ENCODE measurements around the gene TPGS1. TPM values are rescaled to one million over a fixed set of nuclear protein-coding genes. Genes with fewer than 3 reads are reported as not detected.
A peak's percentile ranks its signal among the peaks of the same experiment; 100 is the strongest.

TPGS1 gene
- 11.5 and 14.9 TPM in 2 replicates for total RNA-seq (2022)
- percentile 51 among the genes with signal in this experiment for Bru-seq, nascent RNA
- BruChase-seq, experiment 1, labeled RNA remaining after a 2-hour chase: percentile 50 among the genes with signal in this experiment
- BruChase-seq, experiment 2, labeled RNA remaining after a 6-hour chase: percentile 51 among the genes with signal in this experiment
- long read RNA-seq, transcript TPGS1-201 (2 exons, 1,114 nt): major isoform, 62 of 63 reads
- long read RNA-seq, partial matches to known transcripts: 0 of 63 reads
- long read RNA-seq, other reads (novel, unspliced or antisense): 1 of 63 reads

GRCh38 chr19:507286-508203, at the start of gene TPGS1:
Gene TPGS1, plus strand, starts transcription at chr19:507497. Its CDS starts 10 bp downstream, at chr19:507507.
- no peaks in the 10 kb centered on the region for H3K27me3 ChIP-seq (replicated peaks; ENCODE audit: control insufficient read depth, insufficient read depth, low read length)
- H3K27me3 Mint-ChIP-seq (ENCODE audit: insufficient read depth, unreplicated experiment): no peaks in the 10 kb centered on the region
- ChIA-PET CTCF (interaction anchor here (0.6 to 1.6 kb wide), 11 partner anchors 10 to 213 kb away, joined by 3 to 28 read pairs (median 6); partner anchors contain the start of genes CDC34 and RNF126), POLR2A (interaction anchor here (0.6 to 1.5 kb wide), 3 partner anchors 10 to 25 kb away, joined by 5 to 9 read pairs (median 8); partner anchors contain the start of gene CDC34)
- H3K36me3 ChIP-seq (ENCODE audit: control insufficient read depth, insufficient read depth, low read length): no peaks in the 10 kb centered on the region
- H3K4me1 Mint-ChIP-seq (ENCODE audit: low read depth, unreplicated experiment): peaks cover 8% of the 10 kb centered on the region
- H3K27ac Mint-ChIP-seq (ENCODE audit: unreplicated experiment): peak within 1 kb of the TSS; percentile 99
- TF ChIP-seq CTCF (IDR thresholded peaks at IDR 0.05; ENCODE audit: insufficient read depth in 1 of 2, low read depth in 1 of 2, low read length in 1 of 2, severe bottlenecking in 1 of 2, unreplicated experiment in 1 of 2): no peak
- peak within 1 kb of the TSS; percentile 80 for H3K4me3 ChIP-seq (ENCODE audit: low read depth, low read length)
- H3K4me1 ChIP-seq: peaks cover 10% of the 10 kb centered on the region; the same call in 1 of the 2 replicates
- H3K9me3 Mint-ChIP-seq (ENCODE audit: unreplicated experiment): no peaks in the 10 kb centered on the region
- peak; percentile 78 to 80 for DNase-seq
- no peaks in the 10 kb centered on the region for H3K9me3 ChIP-seq
- peak within 1 kb of the TSS; percentile 82 for H3K4me3 Mint-ChIP-seq (ENCODE audit: unreplicated experiment)
- intact Hi-C loops (cut with micrococcal nuclease; ENCODE audit: unreplicated experiment): loop anchor here (1.0 to 2.0 kb wide), 2 partner anchors 18 to 25 kb away; no protein-coding TSS in a partner anchor
- BruUV-seq (replicated peaks): TSS peak; percentile 40
- peaks cover 26% of the 10 kb centered on the region for H3K36me3 Mint-ChIP-seq (ENCODE audit: insufficient read depth, unreplicated experiment)

GRCh38 chr19:457636-458035, 49.7 kb upstream of the TPGS1 start:
- no peaks in the 10 kb centered on the region for H3K4me1 Mint-ChIP-seq (ENCODE audit: low read depth, unreplicated experiment)
- POLR2A ChIA-PET: no interaction called here
- no peak overlapping the region for H3K4me3 ChIP-seq (ENCODE audit: low read depth, low read length)
- no peaks in the 10 kb centered on the region for H3K9me3 ChIP-seq
- H3K9me3 Mint-ChIP-seq (ENCODE audit: unreplicated experiment): no peaks in the 10 kb centered on the region
- H3K36me3 ChIP-seq (ENCODE audit: control insufficient read depth, insufficient read depth, low read length): no peaks in the 10 kb centered on the region
- no TSS peak for BruUV-seq (replicated peaks)
- no peaks in the 10 kb centered on the region for H3K27me3 ChIP-seq (replicated peaks; ENCODE audit: control insufficient read depth, insufficient read depth, low read length)
- H3K4me3 Mint-ChIP-seq (ENCODE audit: unreplicated experiment): no peak overlapping the region
- H3K27ac Mint-ChIP-seq (ENCODE audit: unreplicated experiment): no peak overlapping the region
- TF ChIP-seq CTCF (IDR thresholded peaks at IDR 0.05; ENCODE audit: insufficient read depth in 1 of 2, low read depth in 1 of 2, low read length in 1 of 2, severe bottlenecking in 1 of 2, unreplicated experiment in 1 of 2): no peak
- H3K36me3 Mint-ChIP-seq (ENCODE audit: insufficient read depth, unreplicated experiment): no peaks in the 10 kb centered on the region
- no peak for DNase-seq
- CTCF ChIA-PET: no interaction called here
- no peaks in the 10 kb centered on the region for H3K4me1 ChIP-seq
- no peaks in the 10 kb centered on the region for H3K27me3 Mint-ChIP-seq (ENCODE audit: insufficient read depth, unreplicated experiment)
- intact Hi-C loops (cut with micrococcal nuclease; ENCODE audit: unreplicated experiment): no loop called here
